ENCODE measurements around the gene HPCAL1. TPM values are rescaled to one million over a fixed set of nuclear protein-coding genes. Genes with fewer than 3 reads are reported as not detected.

Gene HPCAL1
- total and polyA plus RNA-seq, 2 of the 4 experiments (the other 2 are of a cell fraction), result 8.2 to 33.7 TPM

- WGBS, 2 experiments (ENCODE audit: extremely low coverage in 2 of 2, insufficient read length in 1 of 2), result 80% methylated on average over 1 of the region's 16 CpGs; no CpG with 5 or more reads in 1 of the 2 experiments
- Histone ChIP-seq H2AK9ac (replicated peaks; ENCODE audit: low read depth, low read length, poor library complexity) (peak overlapping the region; percentile 51), H3K18ac (ENCODE audit: low read depth, low read length) (peak overlapping the region; percentile 1; the same call in 1 of the 2 replicates), H3K4me3 (ENCODE audit: insufficient read depth, low read depth, low read length) (no peak overlapping the region), H3K9me3 (ENCODE audit: control insufficient read depth, insufficient read depth, low read length) (no peaks in the 10 kb centered on the region), H3K56ac (ENCODE audit: extremely low read depth, insufficient read depth, low read length) (no peak overlapping the region), H3K9me1 (ENCODE audit: insufficient read depth, low read length) (peaks cover 26% of the 10 kb centered on the region), H3K36me3 (ENCODE audit: control insufficient read depth, insufficient read depth, low read length) (no peaks in the 10 kb centered on the region), H2AFZ (replicated peaks; ENCODE audit: low read length, poor library complexity) (peak overlapping the region; percentile 69), H3K79me1 (ENCODE audit: low read depth in 1 of 2, low read length in 2 of 2) (peaks cover 0 to 4% of the 10 kb centered on the region in 2 experiments; a peak in 1 of 4 replicates), H2BK20ac (ENCODE audit: low read depth, low read length) (peak overlapping the region; percentile 98), H4K8ac (ENCODE audit: low read depth in 2 of 2, low read length in 2 of 2) (peak overlapping the region; percentile 56 to 93; a peak in 3 of 4 replicates), H4K5ac (ENCODE audit: low read depth, low read length) (peak overlapping the region; percentile 34; the same call in 1 of the 2 replicates), H3K14ac (replicated peaks; ENCODE audit: low read depth, low read length) (peak overlapping the region; percentile 93; the same call in 1 of the 2 replicates), H3K9ac (ENCODE audit: low read depth, low read length) (no peak overlapping the region), H2BK5ac (ENCODE audit: low read depth, low read length, poor library complexity, severe bottlenecking) (peak overlapping the region; percentile 72), H3K23ac (ENCODE audit: low read depth, low read length) (peak overlapping the region; percentile 63), H2BK120ac (ENCODE audit: low read depth, low read length) (peak overlapping the region; percentile 99), H2BK15ac (ENCODE audit: low read depth, low read length) (peak overlapping the region; percentile 97; the same call in 1 of the 3 replicates), H3K4me2 (ENCODE audit: low read depth, low read length) (no peak overlapping the region), H4K91ac (ENCODE audit: insufficient read depth, low read depth, low read length) (peak overlapping the region; percentile 96), H3K4ac (ENCODE audit: low read depth, low read length) (peak overlapping the region; percentile 96), H3K27ac (ENCODE audit: insufficient read depth, low read length) (peak overlapping the region; percentile 16; the same call in 1 of the 2 replicates), H4K20me1 (ENCODE audit: insufficient read depth, low read length) (no peaks in the 10 kb centered on the region), H3K4me1 (ENCODE audit: control insufficient read depth, insufficient read depth, low read length) (peaks cover 27% of the 10 kb centered on the region), H3K27me3 (ENCODE audit: control insufficient read depth, insufficient read depth, low read length) (no peaks in the 10 kb centered on the region), H2AK5ac (ENCODE audit: low read depth, low read length) (peak overlapping the region; percentile 95)
- POLR2A ChIA-PET (ENCODE audit: unreplicated experiment), result interaction anchor here (0.6 kb wide), 1 partner anchor 101 kb away, joined by 5 read pairs; no protein-coding TSS in a partner anchor
- no TSS peak for BruUV-seq (replicated peaks)
- CTCF ChIA-PET, result interaction anchor here (0.6 to 1.3 kb wide), 3 partner anchors 11 to 124 kb away, joined by 3 to 5 read pairs (median 3); no protein-coding TSS in a partner anchor
- intact Hi-C loops (cut with micrococcal nuclease), result no loop called here
- DNase-seq, result no peak
- ATAC-seq (ENCODE audit: low read depth), result no peak
- dilution Hi-C loops (cut with HindIII; ENCODE audit: low sequenced_read_pairs, unreplicated experiment), result no loop called here
- TF ChIP-seq MAFK (IDR thresholded peaks at IDR 0.05; ENCODE audit: low read depth, low read length) (no peak), BHLHE40 (IDR thresholded peaks at IDR 0.05; ENCODE audit: low read depth, low read length) (no peak), CEBPB (IDR thresholded peaks at IDR 0.05; ENCODE audit: low read depth, low read length) (no peak), RCOR1 (IDR thresholded peaks at IDR 0.05; ENCODE audit: insufficient replicate concordance, low read length) (no peak), RFX5 (IDR thresholded peaks at IDR 0.05; ENCODE audit: low read depth, low read length) (no peak), MXI1 (IDR thresholded peaks at IDR 0.05; ENCODE audit: borderline replicate concordance, low read depth, low read length) (no peak), SMC3 (IDR thresholded peaks at IDR 0.05; ENCODE audit: low read depth, low read length) (no peak), RAD21 (IDR thresholded peaks at IDR 0.05; ENCODE audit: low read length) (no peak), CTCF (conservative IDR thresholded peaks at IDR 0.05; ENCODE audit: low read depth, low read length) (no peak), POLR2A (IDR thresholded peaks at IDR 0.05; ENCODE audit: low read depth, low read length) (no peak)
- in situ Hi-C loops (cut with MboI; ENCODE audit: low sequenced_read_pairs), result no loop called here
These were observed 18.4 kb upstream of the HPCAL1 start for GRCh38 chr2:10284108-10284870.
